ENCODE measurements around the gene PCDH8.

PCDH8 gene, protein sequence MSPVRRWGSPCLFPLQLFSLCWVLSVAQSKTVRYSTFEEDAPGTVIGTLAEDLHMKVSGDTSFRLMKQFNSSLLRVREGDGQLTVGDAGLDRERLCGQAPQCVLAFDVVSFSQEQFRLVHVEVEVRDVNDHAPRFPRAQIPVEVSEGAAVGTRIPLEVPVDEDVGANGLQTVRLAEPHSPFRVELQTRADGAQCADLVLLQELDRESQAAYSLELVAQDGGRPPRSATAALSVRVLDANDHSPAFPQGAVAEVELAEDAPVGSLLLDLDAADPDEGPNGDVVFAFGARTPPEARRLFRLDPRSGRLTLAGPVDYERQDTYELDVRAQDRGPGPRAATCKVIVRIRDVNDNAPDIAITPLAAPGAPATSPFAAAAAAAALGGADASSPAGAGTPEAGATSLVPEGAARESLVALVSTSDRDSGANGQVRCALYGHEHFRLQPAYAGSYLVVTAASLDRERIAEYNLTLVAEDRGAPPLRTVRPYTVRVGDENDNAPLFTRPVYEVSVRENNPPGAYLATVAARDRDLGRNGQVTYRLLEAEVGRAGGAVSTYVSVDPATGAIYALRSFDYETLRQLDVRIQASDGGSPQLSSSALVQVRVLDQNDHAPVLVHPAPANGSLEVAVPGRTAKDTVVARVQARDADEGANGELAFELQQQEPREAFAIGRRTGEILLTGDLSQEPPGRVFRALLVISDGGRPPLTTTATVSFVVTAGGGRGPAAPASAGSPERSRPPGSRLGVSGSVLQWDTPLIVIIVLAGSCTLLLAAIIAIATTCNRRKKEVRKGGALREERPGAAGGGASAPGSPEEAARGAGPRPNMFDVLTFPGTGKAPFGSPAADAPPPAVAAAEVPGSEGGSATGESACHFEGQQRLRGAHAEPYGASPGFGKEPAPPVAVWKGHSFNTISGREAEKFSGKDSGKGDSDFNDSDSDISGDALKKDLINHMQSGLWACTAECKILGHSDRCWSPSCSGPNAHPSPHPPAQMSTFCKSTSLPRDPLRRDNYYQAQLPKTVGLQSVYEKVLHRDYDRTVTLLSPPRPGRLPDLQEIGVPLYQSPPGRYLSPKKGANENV

GRCh38 chr13:52848455-52849195, at the start of gene PCDH8:
TSS of gene PCDH8 (minus strand) at chr13:52848640. CDS start at chr13:52848436, 204 bp downstream.
- no peak for DNase-seq (ENCODE audit: low read depth)

- no peak for DNase-seq (ENCODE audit: low read depth)
Observed at GRCh38 chr13:52896827-52897659, 48.6 kb upstream of the PCDH8 start.

DNA sequence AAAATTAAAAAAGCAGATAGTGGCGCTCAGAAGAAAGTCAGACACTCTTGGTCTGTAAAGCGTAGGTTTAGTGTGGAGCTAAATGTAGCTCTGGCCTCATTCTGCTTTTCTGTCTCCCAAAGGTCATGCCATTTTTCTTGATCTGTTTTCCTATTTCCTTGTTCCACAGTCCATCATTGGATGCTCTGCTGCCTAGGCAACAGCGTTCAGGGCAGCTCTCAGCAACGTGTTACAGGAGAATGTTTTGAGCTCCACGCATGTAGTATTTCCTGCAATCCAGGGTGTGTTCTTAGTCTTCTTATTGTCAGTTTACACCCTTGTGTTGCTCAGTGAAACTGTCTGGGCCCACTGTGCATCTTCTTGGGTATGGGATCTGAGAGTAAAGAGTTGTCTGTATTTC, 46.0 kb upstream of the PCDH8 start:
- no peak for DNase-seq (ENCODE audit: low read depth)

DNA sequence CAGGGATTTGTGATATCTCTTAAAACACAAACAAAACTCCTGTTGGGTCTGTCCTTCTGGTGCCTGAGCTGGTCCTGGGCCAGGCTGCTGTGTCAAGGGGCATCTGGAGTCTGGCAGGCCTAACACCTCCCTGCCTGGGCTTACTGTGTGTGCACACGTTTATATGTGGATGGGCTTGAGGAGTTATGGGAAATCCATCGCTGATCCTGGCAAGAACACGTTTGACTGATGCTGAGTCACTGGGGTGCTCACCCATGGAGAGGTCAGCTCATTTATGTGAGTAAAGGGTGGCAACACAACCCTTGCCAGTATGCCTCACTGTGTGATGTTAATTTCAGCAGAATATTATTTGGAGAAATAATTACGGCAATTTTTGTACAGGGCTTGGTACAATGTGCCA, 44.5 kb upstream of the PCDH8 start:
- DNase-seq (ENCODE audit: low read depth) = no peak

DNA sequence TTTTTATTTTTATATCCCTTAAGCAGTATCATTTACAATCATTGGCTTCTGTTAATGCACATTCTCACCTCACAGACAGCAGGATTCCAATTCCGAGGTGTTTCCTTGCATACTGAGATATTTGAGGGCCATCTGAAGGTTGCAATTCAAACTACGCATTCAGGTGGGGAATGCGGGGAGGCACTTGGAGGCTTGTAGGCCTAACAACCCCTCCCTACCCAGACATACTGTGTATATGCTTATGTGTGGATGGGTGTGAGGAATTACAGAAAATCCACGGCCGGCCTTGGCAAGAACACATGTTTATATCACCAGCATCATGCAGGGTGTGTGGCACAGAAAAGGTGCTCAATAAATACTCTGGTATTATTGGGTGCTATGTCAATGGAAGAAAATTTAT, 43.3 kb upstream of the PCDH8 start:
- DNase-seq (ENCODE audit: low read depth) = no peak

- DNase-seq (ENCODE audit: low read depth) = no peak
Observed at GRCh38 chr13:52887165-52887564, 38.7 kb upstream of the PCDH8 start.

- DNase-seq (ENCODE audit: low read depth) = no peak
Observed at GRCh38 chr13:52885141-52885540, 36.7 kb upstream of the PCDH8 start.

DNA sequence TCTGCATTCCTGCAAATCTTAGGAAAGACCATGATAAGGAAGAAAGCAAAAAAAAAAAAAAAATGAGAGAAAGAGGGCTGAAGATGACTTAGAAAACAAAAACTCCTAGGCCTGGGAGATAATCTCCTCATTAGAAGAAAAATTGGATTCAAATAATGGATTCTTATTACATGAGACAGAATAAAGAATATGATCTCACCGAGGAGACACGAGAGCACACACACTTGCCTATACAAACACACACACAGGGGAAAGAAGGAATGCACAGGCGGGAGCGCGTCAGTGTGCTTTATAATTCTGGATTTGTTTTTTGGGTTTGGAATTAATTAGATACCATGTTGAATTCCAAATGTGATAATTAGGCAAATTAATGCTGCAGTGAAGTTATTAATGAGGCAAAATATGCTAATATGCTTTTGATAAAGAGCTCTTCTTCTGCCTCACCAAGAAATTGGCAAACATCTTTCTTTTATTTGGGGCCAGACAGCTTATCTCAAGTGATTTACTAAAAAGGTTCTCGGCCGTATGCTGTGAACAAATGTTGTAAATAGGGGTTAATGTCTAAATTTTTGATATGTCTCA, 36.1 kb upstream of the PCDH8 start:
- no peak for DNase-seq (ENCODE audit: low read depth)

- no peak for DNase-seq (ENCODE audit: low read depth)
Observed at GRCh38 chr13:52882785-52883184, 34.3 kb upstream of the PCDH8 start.

DNA sequence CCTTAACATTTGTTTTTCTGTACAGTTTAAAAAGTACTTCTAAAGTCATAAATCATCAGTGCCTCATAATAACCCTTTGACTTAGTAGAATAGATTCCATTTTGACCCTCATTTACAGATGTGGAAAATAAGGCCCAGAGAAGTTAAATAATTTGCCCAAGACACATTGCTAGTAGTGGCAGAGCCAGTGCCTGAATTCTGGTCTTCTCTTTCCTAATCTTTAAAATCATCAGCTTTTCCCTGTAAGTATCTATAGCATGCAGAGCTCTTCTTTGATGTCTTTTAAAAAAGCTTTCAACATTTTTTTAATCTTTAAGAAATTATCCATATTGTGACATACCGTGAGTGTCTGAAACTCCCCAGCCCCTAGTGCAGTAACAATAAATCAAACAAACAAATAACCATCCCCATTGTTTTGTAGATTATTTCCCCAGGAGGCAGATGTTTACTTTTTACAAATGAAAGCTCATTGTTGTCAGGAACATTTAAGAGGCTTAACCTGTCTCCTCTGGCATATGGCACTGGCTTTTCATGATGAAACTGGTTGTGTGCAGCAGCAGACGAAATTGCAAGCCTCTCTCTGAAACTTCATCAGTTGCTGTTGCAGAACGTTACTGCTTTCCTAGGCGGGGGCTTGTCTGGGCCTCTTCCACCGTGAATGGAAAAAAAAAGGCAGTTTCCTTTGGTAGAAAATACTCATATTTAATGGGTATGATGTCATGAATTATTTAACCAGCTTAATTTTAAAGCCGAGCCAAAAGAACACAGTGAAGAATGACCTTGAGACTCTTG, 31.7 kb upstream of the PCDH8 start:
- no peak for DNase-seq (ENCODE audit: low read depth)

GRCh38 chr13:52878831-52879230, 30.4 kb upstream of the PCDH8 start:
- no peak for DNase-seq (ENCODE audit: low read depth)

DNA sequence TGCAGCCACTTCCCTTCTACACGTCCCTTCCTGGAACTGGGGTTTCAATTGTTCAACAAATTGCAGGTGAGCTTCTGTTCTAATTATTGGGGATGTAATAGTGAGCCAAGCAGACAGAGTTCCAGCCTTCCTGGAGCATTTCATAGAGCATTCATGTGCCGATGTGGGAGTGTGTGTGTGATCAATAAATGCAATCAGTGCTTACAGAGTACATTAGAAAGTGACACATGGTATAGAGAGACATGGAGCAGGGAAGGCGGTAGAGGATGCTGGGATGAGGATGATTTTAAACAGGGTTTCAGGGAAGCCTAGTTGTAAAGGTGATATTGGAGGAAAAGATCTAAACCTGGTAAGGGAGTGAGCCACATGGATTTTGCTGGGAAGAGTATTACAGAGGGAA, 21.7 kb upstream of the PCDH8 start:
- no peak for DNase-seq (ENCODE audit: low read depth)

DNA sequence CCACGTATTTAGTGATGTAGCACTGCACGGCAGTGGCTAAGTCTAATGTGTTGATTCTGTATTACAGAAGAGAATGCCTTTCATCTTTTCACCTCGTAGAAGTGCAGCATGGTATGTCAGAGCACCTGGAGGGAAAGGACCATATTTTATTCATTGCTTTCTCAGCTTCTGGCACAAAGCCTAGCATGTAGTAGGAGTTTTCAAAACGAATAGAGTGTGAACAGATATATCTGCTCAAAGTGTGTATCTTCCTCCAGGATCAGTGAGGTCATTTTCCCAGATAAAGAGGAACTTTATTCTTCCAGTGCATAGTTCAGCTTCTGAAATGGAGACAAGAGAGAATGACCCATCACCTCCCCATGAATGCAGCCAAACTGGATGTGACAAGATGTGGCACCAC, 21.2 kb upstream of the PCDH8 start:
- DNase-seq (ENCODE audit: low read depth) = no peak

DNA sequence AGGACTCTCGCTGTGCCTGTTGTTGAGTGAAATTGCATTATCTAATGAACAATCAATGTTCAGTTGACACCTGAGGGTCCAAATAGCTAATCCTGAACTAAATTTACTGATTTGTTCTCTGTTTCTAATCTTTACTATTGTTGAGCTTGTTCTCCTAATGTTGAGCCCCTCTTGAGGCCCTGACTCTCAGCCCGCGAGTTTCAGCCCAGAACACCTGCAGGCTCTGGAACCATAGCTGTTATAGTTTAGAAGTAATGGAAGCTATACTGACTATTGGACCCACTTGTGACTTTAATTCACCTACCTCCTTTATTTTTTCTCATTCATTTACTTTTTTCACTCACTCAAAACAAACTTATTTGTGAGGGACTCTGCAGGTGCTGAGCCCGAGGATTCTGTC, 20.6 kb upstream of the PCDH8 start:
- no peak for DNase-seq (ENCODE audit: low read depth)

DNA sequence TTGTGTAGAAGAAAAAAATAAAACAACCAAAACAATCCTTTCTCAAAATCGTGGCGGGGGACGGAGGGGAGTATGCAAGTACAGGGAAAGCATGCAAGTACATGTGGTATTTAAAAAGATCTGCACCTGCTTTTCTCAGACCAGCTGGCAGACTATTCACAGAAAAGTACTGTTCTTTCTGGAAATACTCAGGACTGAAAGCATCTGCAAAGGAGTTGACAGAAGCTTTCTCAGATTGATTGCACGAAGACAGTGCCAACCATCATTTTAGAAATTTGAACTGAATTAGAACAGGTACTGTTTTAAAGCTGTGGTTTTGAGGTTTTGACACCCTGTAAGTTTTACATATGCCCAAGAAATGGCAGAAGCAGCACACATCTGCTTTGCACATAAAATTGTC, 19.8 kb upstream of the PCDH8 start:
- DNase-seq (ENCODE audit: low read depth) = no peak

DNA sequence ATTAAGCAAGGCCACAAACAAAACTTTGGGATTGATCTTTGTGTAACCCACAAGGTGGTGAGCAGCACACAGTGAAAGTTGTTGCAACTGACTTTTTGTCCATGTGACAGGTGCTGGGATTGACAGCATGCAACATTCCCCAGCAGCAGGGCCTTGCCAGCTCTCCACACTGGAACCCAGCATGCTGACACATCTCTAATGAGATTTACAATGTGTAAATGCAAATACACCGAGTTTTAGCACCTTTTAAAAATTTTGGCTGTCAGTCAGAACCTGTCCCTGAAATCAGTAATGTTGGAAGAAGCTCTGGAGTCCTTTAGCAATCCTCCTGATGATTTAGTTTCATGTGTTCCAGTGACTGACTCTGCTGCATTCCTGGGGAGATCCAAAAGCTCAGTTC, 16.5 kb upstream of the PCDH8 start:
- no peak for DNase-seq (ENCODE audit: low read depth)

DNA sequence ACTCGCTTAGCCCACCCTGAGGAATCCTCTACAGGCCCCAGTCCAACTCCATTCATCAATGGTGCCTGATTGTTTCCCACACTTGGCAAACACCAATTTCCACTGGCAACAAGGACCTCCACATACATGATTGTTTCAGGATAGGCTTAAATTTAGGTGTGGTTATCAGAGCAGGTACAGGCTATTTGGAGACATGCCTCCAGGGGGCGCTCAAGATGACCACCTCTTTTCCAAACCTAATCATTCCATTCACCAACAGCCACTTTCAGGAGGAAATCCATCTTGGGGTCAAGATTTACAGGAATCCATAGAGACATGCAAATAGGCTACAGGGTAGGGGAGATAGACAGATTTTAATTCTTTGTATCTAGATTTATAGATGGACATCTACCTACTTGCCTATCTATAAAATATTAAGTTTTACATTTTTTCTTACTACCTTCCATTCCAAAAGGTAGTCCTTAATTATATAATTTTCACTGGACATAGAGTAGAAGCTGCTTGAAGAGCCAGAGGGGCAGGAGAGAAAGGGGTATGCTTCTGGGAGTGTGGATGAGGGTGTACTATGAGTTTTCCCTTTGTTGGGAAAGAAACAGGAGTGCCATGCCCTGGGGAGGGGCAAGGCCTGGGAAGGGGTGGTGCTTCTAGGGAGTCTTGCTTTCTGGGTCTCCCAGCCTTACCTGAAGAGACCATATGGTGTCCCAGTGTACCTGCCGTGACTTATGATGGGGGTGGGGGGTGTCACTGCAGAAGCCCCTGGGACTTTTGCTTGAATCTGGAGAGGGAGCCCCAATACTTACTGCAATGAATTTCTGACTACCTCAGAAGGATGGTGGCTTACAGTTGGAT, 14.1 kb upstream of the PCDH8 start:
- peak; percentile 10 for DNase-seq (ENCODE audit: low read depth)

DNA sequence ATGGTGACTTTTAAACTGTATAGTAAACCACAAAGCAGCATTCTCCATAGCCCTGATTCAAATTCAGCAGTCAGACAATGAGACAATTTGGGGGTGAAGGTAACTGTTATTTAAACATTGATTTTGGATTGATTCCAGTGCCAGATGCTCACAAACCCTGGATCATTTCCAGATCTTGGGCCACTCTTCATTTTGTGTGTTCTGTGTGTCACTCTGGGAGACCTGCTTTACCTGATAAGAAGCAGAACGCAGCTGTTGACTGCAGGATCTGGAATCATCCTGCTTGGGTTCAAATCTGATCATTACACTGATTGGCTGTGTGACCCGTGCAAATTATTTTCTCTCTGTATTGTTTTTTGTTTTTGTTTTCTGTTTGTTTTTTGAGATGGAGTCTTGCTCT, 4.0 kb upstream of the PCDH8 start:
- DNase-seq (ENCODE audit: low read depth) = no peak
